PC-9 (cell line): Measurements from ENCODE around the gene CPN1. TPM values are rescaled to one million over a fixed set of nuclear protein-coding genes. Genes with fewer than 3 reads are reported as not detected.
"Not testable (repeated sequence)": the region's sequence is repeated elsewhere in the genome, so short reads cannot be mapped to it uniquely, and the experiment has no call there.

Source experiments
- BruUV-seq: library from RNA; stranded (reverse); fragments of 400-500 nt; replicated peaks from 2 replicates; lab custom pipeline; 2021; lab: Mats Ljungman, UMichigan
- CTCF ChIA-PET: fragments of 300-600 bp; sonication (Branson Sonifier 250); formaldehyde crosslinking; loops from one replicate; lab custom pipeline; 2022; ENCODE audit warnings: antibody characterized with exemption; lab: Charles Lee
- POLR2A ChIA-PET: fragments of 300-600 bp; sonication (Branson Sonifier 250); formaldehyde crosslinking; loops from one replicate; lab custom pipeline; 2022; ENCODE audit warnings: antibody characterized with exemption; ENCODE audit not compliant: unreplicated experiment; lab: Charles Lee
- DNase-seq, 2 experiments: peaks; one replicate each; pipeline versions ENCODE4 v3.0.0 to v3.0.0-alpha.2; 2015 to 2022; ENCODE audit warnings: mixed read lengths in 1 of 2
- H2AFZ ChIP-seq: fragments of 200-600 bp; sonication (generic); 2 replicates; pipeline ENCODE4 v1.8.1; 2017; ENCODE audit warnings: antibody characterized with exemption
- H3F3A ChIP-seq: fragments of 200-600 bp; sonication (generic); 2 replicates; pipeline ENCODE4 v1.8.1; 2017; ENCODE audit warnings: antibody characterized with exemption, mild to moderate bottlenecking, low read depth; ENCODE audit not compliant: insufficient read depth
- H3K27ac ChIP-seq: fragments of 200-600 bp; sonication (generic); 2 replicates; pipeline ENCODE4 v1.6.1; 2016; ENCODE audit warnings: mixed run types
- H3K27me3 ChIP-seq: fragments of 200-600 bp; sonication (generic); 2 replicates; pipeline ENCODE4 v1.6.1; 2016; ENCODE audit warnings: low read depth, mixed run types; ENCODE audit not compliant: insufficient read depth
- H3K36me3 ChIP-seq: fragments of 200-600 bp; sonication (generic); 2 replicates; pipeline ENCODE4 v1.6.1; 2016; ENCODE audit warnings: low read depth, mixed run types
- H3K4me1 ChIP-seq: fragments of 200-600 bp; sonication (generic); replicated peaks from 2 replicates; pipeline ENCODE4 v1.6.1; 2016; ENCODE audit warnings: mixed run types; ENCODE audit not compliant: insufficient read depth
- H3K4me2 ChIP-seq: fragments of 200-600 bp; sonication (generic); 2 replicates; pipeline ENCODE4 v1.6.1; 2017; ENCODE audit warnings: mixed run types
- H3K4me3 ChIP-seq: fragments of 200-600 bp; sonication (generic); 2 replicates; pipeline ENCODE4 v1.6.1; 2016; ENCODE audit warnings: mixed run types
- H3K79me2 ChIP-seq: fragments of 200-600 bp; sonication (generic); 2 replicates; pipeline ENCODE4 v1.6.1; 2017; ENCODE audit warnings: low read depth, mixed run types
- H3K9me2 ChIP-seq: fragments of 200-600 bp; sonication (generic); 2 replicates; pipeline ENCODE4 v1.8.1; 2017; ENCODE audit warnings: mild to moderate bottlenecking; ENCODE audit not compliant: insufficient read depth
- H3K9me3 ChIP-seq: fragments of 200-600 bp; sonication (generic); 2 replicates; pipeline ENCODE4 v1.8.1; 2016; ENCODE audit warnings: low read depth; ENCODE audit not compliant: insufficient read depth
- H4K20me1 ChIP-seq: fragments of 200-600 bp; sonication (generic); 2 replicates; pipeline ENCODE4 v1.8.1; 2017; ENCODE audit not compliant: insufficient read depth
- EZH2 ChIP-seq: fragments of 200-600 bp; sonication (generic); IDR thresholded peaks from 2 replicates; pipeline ENCODE4 v1.8.0; 2017; ENCODE audit warnings: antibody characterized with exemption, low read depth
- intact Hi-C: fragments of 100-400 bp; cut with micrococcal nuclease; formaldehyde crosslinking; loops from one replicate; pipeline ENCODE4 v1.10.0; 2022; ENCODE audit not compliant: unreplicated experiment
- total RNA-seq: library from RNA; stranded (reverse); gene quantifications from 2 replicates; pipeline ENCODE4 v1.2.3, GENCODE V29; 2021
- TF ChIP-seq, protein P1 (sequence below): fragments of 200-600 bp; sonication (generic); conservative IDR thresholded peaks from 2 replicates; pipeline ENCODE4 v1.6.1; 2017; ENCODE audit warnings: mixed run types, antibody characterized with exemption, mild to moderate bottlenecking, moderate library complexity

CPN1 gene
- total RNA-seq, 1 experiment from 2014 or later: not detected

DNA sequence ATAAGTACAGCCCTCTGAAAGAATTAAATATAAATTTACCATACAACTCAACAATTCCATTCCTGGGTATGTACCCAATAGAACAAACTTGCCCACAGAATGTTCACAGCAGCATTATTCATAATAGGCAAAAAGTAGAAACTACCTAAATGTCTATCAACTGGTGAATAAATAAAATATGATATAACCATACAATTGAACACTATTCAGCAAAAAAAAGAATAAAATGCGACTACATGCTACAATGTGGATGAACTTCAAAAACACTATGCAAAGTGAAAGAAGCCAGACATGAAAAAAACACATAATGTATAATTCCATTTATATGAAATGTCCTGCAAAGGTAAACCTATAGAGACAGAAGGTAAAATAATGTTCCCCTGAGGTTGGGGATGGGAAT is 2.0 kb upstream of the CPN1 start:
- intact Hi-C loops: no loop called here
- no TSS peak for BruUV-seq
- Histone ChIP-seq H3K36me3 (no peaks in the 10 kb centered on the region), H3K4me3 (no peak overlapping the region), H3K9me2 (no peaks in the 10 kb centered on the region), H3K4me1 (no peaks in the 10 kb centered on the region), H3K79me2 (no peaks in the 10 kb centered on the region), H3F3A (no peaks in the 10 kb centered on the region), H3K27ac (no peak overlapping the region), H2AFZ (no peak overlapping the region), H3K4me2 (no peak overlapping the region), H3K27me3 (no peaks in the 10 kb centered on the region), H4K20me1 (no peaks in the 10 kb centered on the region), H3K9me3 (no peaks in the 10 kb centered on the region)
- no peak for TF ChIP-seq EZH2
- TF ChIP-seq, protein P1, sequence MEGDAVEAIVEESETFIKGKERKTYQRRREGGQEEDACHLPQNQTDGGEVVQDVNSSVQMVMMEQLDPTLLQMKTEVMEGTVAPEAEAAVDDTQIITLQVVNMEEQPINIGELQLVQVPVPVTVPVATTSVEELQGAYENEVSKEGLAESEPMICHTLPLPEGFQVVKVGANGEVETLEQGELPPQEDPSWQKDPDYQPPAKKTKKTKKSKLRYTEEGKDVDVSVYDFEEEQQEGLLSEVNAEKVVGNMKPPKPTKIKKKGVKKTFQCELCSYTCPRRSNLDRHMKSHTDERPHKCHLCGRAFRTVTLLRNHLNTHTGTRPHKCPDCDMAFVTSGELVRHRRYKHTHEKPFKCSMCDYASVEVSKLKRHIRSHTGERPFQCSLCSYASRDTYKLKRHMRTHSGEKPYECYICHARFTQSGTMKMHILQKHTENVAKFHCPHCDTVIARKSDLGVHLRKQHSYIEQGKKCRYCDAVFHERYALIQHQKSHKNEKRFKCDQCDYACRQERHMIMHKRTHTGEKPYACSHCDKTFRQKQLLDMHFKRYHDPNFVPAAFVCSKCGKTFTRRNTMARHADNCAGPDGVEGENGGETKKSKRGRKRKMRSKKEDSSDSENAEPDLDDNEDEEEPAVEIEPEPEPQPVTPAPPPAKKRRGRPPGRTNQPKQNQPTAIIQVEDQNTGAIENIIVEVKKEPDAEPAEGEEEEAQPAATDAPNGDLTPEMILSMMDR: no peak
- CTCF ChIA-PET: no interaction called here
- DNase-seq: no peak
- POLR2A ChIA-PET: no interaction called here

DNA sequence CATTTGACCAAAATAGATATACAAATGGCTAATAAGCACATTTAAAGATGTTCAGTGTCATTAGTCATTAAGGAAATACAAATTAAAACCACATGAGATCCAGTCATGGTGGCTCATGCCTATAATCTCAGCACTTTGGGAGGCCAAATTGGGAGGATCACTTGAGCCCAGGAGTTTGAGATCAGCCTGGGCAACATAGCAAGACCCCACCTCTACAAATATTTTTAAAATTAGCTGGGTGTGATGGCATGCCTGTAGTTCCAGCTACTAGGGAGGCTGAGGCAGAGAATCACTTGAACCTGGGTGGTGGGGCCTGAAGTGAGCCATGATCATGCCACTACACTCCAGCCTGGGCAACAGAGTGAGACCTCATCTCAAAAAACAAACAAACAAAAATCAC is 607 bp upstream of the CPN1 start:
- CTCF ChIA-PET: interaction anchor here (0.9 kb wide), 1 partner anchor 236 kb away, joined by 3 read pairs; no protein-coding TSS in a partner anchor
- H3K27me3 ChIP-seq, POLR2A ChIA-PET, H3K4me1 ChIP-seq, H3K9me3 ChIP-seq, H3K79me2 ChIP-seq, H3K4me2 ChIP-seq, H2AFZ ChIP-seq, H3K36me3 ChIP-seq, intact Hi-C loops, H3F3A ChIP-seq, H3K27ac ChIP-seq, DNase-seq, H3K9me2 ChIP-seq, H4K20me1 ChIP-seq, H3K4me3 ChIP-seq, BruUV-seq: not testable (repeated sequence)

DNA sequence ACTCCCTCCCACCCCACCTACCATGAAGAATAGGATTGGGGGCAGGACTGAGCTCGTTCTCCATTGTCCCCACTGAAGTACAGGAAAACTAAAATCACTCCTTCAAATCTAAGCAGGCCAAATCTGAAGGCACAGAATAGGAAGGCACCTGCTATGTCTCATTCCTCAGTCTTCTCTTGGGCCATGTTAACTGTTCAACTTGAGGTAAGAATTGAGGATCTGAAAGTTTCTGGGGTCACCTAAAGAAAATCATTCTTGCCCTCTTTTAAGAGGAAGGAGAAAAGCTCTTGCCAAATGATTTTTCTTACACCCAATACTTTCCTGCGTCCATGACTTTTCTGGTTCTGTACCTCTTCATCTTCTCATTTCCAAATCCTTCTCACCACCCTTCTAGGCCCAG is 4.9 kb downstream of the CPN1 start:
- Histone ChIP-seq H3K9me3 (no peaks in the 10 kb centered on the region), H3F3A (no peaks in the 10 kb centered on the region), H3K9me2 (no peaks in the 10 kb centered on the region), H3K27me3 (no peaks in the 10 kb centered on the region), H2AFZ (no peak overlapping the region), H3K4me2 (no peak overlapping the region), H3K27ac (no peak overlapping the region), H3K4me3 (no peak overlapping the region), H3K79me2 (no peaks in the 10 kb centered on the region), H3K36me3 (no peaks in the 10 kb centered on the region), H4K20me1 (no peaks in the 10 kb centered on the region), H3K4me1 (no peaks in the 10 kb centered on the region)
- no peak for DNase-seq
- no peak for TF ChIP-seq EZH2
- TF ChIP-seq, protein P1: no peak
- ChIA-PET CTCF (interaction anchor here (0.7 kb wide), 1 partner anchor 406 kb away, joined by 3 read pairs; no protein-coding TSS in a partner anchor), POLR2A (no interaction called here)
- no TSS peak for BruUV-seq
- intact Hi-C loops: no loop called here
